Stimulated activated CD8-positive, alpha-beta memory T cell treated with anti-CD3 and anti-CD28 coated beads, Interleukin-4, amount 100 ng/mL, for 1 hour (primary cell): ENCODE data around the gene KCNQ2.
A peak's percentile ranks its signal among the peaks of the same experiment; 100 is the strongest.
"Not testable (repeated sequence)": the region's sequence is repeated elsewhere in the genome, so short reads cannot be mapped to it uniquely, and the experiment has no call there.

Experiments used
- DNase-seq, 2 donors: peaks; one replicate each; pipeline ENCODE4 v3.0.0-alpha.2; 2020; ENCODE audit warnings: low read depth in 2 of 2, low spot score in 1 of 2

The KCNQ2 gene

GRCh38 chr20:63471981-63472831 lies at the start of gene KCNQ2:
Gene KCNQ2 (minus strand): TSS chr20:63472655. CDS start chr20:63472463, 192 bp downstream.
- no peak for DNase-seq

- no peak for DNase-seq
Observed at GRCh38 chr20:63521602-63522001, 49.1 kb upstream of the KCNQ2 start.

GRCh38 chr20:63520934-63521601 lies 48.6 kb upstream of the KCNQ2 start:
- DNase-seq = peak; percentile 32 to 40

DNA sequence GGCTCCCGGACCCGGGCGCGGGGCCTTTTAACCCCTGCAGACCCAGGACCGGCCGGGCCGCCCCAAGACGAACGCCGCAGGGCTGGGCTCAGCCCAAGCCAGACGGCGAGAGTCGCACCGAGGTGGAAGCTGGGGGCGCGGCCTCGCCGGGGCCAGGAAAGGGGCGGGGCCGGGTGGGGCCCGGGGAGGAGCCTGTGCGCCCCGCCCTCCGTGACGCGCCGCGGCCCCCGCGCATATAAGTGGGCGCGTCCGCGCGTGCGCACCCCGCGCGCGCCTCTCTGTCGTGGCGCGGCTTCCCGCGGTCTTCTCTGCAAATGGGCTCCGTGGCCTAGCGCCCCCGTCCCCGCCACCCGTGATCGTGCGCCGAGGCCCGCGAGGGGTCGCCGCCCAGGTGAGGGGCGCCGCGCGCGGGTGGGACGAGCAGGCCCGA lies 48.1 kb upstream of the KCNQ2 start, which contains the start of gene PPDPF:
Gene PPDPF, plus strand, starts transcription at position 262 of the 430 bp plus-strand sequence. CDS start 544 bp downstream, outside the sequence.
- peak; percentile 72 for DNase-seq

GRCh38 chr20:63519668-63520503 lies 47.4 kb upstream of the KCNQ2 start:
- peak; percentile 42 to 47 for DNase-seq

DNA sequence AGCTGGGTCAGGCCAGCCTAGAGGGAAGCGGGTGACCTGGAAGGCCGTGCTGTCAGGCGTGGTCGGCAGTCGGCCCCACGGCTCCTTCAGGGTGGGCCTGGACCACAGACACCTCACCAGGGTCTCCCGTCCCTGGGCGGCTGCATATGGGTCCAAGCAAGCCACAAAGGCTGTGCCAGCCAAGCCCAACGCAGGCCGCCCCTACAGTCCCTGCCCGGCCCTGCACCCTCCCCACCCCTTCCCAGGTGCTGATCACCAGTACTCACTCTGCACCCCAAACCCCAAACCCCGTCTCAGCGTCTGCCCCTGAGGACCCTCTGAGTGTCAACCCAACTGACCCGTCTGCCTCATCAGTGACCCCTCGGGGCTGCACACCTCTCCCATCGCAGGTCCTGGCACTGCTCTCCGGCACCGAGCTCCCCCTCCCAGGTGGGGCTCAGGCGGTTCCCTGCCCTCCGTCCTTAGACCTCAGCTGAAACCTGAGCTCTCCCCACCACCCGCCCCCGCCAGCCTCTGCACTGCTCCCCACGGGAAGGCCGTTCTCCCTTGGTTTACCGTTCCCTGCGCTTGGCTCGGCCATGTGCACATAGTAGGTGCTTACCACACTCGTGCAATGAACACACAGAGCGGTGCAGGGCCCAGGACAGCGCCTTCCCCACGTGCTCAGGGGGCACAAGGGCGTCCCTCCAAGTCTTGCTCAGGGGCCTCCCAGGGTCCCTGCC lies 46.7 kb upstream of the KCNQ2 start:
- no peak for DNase-seq

DNA sequence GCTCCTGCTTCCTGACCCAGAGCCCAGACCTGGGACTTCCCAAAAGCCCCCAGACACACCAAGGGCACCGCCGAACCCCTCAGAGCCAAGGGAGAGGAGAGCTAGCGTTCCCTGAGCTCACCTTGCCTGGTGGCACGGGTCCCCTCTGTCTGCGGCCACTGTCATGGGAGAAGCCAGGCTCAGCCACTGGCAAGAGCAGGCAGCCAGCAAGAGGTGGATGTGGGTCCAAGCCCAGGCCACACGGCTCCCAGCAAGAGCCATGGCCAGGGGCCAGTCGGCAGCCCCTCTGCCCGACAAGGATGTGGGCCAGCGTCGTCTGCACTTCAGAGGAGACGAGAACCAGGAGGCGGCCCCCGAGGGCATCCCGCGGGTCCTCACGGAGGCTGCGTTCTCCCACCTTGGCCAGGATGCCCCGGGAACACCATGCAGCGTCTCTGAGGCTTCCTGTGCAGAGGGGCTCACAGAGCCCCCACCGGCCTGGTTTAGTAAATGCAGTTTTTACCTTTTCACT lies 46.0 kb upstream of the KCNQ2 start:
- DNase-seq = no peak

- no peak for DNase-seq
Observed at GRCh38 chr20:63517376-63518309, 45.2 kb upstream of the KCNQ2 start.

- not testable (repeated sequence) for DNase-seq
Observed at GRCh38 chr20:63514520-63514919, 42.1 kb upstream of the KCNQ2 start.

DNA sequence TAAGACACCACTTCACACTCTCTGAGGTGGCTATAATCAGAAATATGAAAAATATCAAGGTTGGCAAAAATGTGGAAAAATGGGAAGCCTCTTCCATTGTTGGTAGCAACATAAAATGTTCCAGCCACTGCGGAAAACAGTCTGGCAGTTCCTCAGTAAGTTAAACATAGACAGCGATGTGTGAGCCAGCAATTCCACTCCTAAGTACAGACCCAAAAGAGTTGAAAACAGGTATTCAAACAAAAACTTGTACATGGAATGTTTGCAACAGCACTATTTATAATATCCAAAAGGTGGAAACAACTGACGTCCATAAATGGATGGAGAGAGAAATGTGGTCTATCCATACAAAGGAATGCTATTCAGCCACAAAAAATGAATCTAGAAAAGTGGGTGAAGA lies 40.8 kb upstream of the KCNQ2 start:
- DNase-seq = no peak

DNA sequence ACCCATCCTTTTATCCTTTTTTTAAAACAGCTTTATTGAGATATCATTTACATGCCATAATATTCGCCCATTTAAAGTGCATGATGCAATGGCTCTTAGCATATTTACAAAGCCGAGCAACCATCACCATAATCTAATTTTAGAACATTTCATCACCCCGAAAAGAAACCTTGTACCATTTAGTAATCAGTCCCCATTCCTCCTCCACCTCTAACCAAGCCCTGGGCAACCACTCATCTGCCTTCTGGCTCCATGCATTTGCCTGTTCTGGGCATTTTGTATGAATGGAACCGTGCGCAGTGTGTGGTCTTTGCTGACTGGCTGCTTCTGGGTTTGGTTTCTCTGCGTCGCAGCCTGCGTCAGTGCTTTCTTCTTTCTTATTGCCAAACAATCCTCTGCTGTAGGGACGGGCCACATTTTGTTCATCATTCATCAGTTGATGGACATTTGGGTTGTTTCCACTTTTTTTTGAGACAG lies 36.7 kb upstream of the KCNQ2 start:
- no peak for DNase-seq

DNA sequence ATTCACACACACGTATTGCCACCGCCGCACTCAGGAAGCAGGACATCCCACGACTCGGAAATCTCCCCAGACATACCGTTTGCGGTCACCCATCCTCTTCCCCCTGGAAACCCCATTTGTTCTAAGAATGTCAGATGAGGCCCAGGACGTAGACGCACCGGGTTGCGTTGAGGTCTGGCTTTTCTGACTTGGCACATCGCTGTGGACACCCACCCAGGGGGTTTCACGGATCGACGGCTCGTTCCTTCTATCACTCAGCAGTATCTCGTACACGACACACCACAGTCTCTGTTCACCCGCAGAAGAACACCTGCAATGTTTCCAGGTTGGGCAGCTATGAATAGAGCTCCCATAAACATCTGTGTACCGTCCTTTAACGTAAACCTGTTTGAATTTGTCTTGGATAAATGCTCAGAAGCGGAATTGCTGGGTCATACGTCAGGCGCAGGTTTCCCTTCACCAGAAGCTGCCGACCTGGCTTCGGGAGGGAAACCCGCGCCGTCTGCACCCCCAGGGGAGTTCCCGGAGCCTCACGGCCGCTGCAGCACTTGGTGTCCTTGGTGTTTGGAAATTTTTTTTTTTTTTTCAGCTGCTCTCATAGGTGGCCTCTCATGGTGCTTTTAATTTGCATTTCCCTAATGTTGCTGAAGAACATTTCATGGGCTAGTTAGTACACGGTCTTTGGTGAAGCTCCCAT lies 35.8 kb upstream of the KCNQ2 start:
- no peak for DNase-seq

DNA sequence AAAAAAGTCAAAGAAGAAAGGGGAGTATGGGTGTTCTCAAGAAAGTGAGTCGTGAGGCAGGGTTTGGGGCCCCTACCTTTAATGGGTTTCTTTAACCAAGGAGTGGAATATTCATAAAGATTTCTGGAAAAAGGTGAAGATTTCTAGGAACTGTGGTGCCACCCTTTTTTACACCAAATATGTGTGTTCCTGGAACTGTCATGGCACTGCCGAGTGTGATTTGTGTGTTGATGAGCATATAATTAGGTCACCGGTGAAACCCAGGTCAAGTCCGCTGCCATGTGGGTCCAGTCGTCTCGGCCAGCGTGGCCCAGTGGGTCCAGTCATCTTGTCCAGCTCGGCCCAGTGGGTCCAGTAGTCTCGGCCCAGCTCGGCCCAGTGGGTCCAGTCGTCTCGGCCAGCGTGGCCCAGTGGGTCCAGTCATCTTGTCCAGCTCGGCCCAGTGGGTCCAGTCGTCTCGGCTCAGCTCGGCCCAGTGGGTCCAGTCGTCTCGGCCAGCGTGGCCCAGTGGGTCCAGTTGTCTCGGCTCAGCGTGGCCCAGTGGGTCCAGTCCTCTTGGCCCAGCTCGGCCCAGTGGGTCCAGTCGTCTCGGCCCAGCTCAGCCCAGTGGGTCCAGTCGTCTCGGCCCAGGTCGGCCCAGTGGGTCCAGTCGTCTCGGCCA lies 34.8 kb upstream of the KCNQ2 start:
- no peak for DNase-seq

GRCh38 chr20:63505723-63506122 lies 33.3 kb upstream of the KCNQ2 start:
- no peak for DNase-seq

DNA sequence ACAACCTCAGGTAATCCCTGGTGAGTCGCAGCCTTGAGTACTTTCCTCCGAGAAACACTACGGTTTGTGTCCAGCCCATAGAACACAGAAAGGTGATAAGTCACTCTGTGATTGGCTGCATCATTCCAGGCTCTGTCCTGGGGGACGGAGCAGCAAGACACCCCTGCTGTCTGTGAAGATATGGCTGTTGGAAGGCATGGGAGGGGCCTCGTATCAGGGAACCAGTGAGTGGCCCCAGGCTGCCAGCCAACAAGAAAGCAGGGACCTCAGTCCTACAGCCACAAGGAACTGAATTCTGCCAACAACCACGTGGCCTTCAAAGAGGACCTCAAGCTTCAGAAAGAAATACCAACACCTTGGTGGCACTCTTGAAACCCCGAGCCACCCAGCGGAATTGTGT lies 32.8 kb upstream of the KCNQ2 start:
- no peak for DNase-seq

GRCh38 chr20:63504642-63505041 lies 32.2 kb upstream of the KCNQ2 start:
- no peak for DNase-seq

- DNase-seq = no peak
Observed at GRCh38 chr20:63503524-63503923, 31.1 kb upstream of the KCNQ2 start.

DNA sequence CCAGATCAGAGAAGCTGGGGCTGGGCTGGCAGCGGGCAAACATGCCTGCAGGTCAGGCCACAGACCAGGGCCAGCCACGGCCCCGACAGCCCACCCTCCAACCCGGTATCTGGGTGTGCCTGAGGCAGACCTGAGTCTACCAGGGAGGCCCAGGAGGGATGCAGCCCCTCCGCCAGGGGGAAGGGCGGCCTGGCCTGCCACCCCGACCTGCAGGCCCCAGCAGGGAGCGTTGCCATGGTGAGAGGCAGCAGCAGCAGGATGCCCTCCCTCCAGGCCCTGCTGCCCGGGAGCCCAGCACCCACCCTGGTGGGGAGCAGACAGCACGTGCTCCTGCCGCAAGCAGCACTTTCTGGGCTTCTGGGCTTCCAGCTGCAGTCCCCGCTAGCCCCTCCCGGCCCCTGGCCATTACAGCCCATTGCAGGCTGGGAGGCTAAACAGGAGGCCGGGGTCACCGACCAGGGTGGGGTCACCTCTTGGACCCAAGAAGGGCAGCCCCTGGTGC lies 30.3 kb upstream of the KCNQ2 start:
- DNase-seq = no peak
